Calu3 (cell line): ENCODE measurements around the gene ZNF492. TPM values are rescaled to one million over a fixed set of nuclear protein-coding genes. Genes with fewer than 3 reads are reported as not detected.

ENCODE experiments used
- BruUV-seq: library from RNA; stranded (reverse); fragments of 400-500 nt; replicated peaks from 2 replicates; lab custom pipeline; 2021; lab: Mats Ljungman, UMichigan
- CTCF ChIA-PET: fragments of 300-600 bp; sonication (Branson Sonifier 250); formaldehyde crosslinking; loops from one replicate; lab custom pipeline; 2022; ENCODE audit warnings: antibody characterized with exemption; lab: Charles Lee
- DNase-seq: peaks from one replicate; pipeline ENCODE4 v3.0.0; 2022
- H3K27ac Mint-ChIP-seq: one replicate; pipeline ENCODE4 v1.8.0; 2022; ENCODE audit warnings: mixed read lengths; ENCODE audit not compliant: unreplicated experiment
- H3K27me3 Mint-ChIP-seq: one replicate; pipeline ENCODE4 v1.8.0; 2022; ENCODE audit warnings: mixed read lengths; ENCODE audit not compliant: unreplicated experiment
- H3K36me3 Mint-ChIP-seq: one replicate; pipeline ENCODE4 v1.8.0; 2022; ENCODE audit warnings: mild to moderate bottlenecking, moderate library complexity, mixed read lengths; ENCODE audit not compliant: insufficient read depth, unreplicated experiment
- H3K4me1 Mint-ChIP-seq: one replicate; pipeline ENCODE4 v1.8.0; 2022; ENCODE audit warnings: mild to moderate bottlenecking, low read depth, mixed read lengths; ENCODE audit not compliant: unreplicated experiment
- H3K4me3 Mint-ChIP-seq: one replicate; pipeline ENCODE4 v1.8.0; 2022; ENCODE audit warnings: mild to moderate bottlenecking, low read depth, moderate library complexity, mixed read lengths; ENCODE audit not compliant: unreplicated experiment
- H3K9me3 Mint-ChIP-seq: one replicate; pipeline ENCODE4 v1.8.0; 2022; ENCODE audit warnings: low read depth, mixed read lengths; ENCODE audit not compliant: unreplicated experiment
- intact Hi-C: fragments of 100-400 bp; cut with micrococcal nuclease; formaldehyde crosslinking; loops from one replicate; pipeline ENCODE4 v1.10.0; 2022; ENCODE audit not compliant: unreplicated experiment
- total RNA-seq: library from RNA; stranded (reverse); gene quantifications from 2 replicates; pipeline ENCODE4 v1.2.3, GENCODE V29; 2022
- TF ChIP-seq, protein P1 (sequence below): fragments of 200-600 bp; IDR thresholded peaks from one replicate; pipeline ENCODE4 v1.8.0; 2022; ENCODE audit warnings: antibody characterized with exemption; ENCODE audit not compliant: unreplicated experiment

ZNF492 gene
- total RNA-seq, 1 experiment from 2014 or later, result not detected

DNA sequence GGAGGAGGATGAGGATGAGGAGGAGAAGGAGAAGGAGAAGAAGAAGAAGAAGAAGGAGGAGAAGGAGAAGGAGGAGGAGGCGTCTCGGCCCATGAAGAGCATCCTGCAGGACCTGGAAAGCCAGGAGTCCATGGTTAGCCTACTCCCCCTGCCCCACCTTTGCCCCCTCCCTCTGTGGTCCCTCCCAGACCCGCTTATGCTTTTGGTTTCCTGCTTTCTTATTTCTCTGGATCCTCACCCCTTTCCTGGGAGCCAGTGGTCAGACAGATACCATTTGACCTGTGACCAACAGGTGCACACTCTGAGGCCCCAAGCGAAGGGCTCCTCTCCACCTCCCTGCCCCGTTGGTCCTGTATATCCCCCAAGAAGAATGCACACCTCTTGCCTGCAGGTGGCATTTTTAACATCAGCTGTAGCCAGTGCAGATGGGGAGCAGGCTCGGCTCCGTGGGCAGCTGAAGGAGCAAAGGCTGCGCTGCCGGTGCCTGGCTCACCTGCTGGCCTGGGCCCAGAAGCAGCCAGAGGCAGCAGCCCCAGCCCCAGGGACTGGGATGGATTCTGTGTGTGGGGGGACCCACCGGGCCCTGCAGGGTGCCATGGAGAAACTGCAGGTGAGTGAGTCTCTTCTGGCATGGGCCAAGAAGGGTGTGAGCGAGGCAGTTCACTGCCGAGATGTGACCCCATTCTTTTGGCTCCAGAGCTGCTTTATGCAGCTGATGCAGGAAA is 32.1 kb upstream of the ZNF492 start:
- Mint-ChIP-seq H3K4me3 (no peak overlapping the region), H3K36me3 (no peaks in the 10 kb centered on the region), H3K4me1 (no peaks in the 10 kb centered on the region), H3K9me3 (peaks cover 22% of the 10 kb centered on the region), H3K27ac (no peak overlapping the region), H3K27me3 (no peaks in the 10 kb centered on the region)
- intact Hi-C loops, result no loop called here
- CTCF ChIA-PET, result no interaction called here
- no TSS peak for BruUV-seq
- DNase-seq, result no peak
- TF ChIP-seq, protein P1, sequence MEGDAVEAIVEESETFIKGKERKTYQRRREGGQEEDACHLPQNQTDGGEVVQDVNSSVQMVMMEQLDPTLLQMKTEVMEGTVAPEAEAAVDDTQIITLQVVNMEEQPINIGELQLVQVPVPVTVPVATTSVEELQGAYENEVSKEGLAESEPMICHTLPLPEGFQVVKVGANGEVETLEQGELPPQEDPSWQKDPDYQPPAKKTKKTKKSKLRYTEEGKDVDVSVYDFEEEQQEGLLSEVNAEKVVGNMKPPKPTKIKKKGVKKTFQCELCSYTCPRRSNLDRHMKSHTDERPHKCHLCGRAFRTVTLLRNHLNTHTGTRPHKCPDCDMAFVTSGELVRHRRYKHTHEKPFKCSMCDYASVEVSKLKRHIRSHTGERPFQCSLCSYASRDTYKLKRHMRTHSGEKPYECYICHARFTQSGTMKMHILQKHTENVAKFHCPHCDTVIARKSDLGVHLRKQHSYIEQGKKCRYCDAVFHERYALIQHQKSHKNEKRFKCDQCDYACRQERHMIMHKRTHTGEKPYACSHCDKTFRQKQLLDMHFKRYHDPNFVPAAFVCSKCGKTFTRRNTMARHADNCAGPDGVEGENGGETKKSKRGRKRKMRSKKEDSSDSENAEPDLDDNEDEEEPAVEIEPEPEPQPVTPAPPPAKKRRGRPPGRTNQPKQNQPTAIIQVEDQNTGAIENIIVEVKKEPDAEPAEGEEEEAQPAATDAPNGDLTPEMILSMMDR, result no peak

DNA sequence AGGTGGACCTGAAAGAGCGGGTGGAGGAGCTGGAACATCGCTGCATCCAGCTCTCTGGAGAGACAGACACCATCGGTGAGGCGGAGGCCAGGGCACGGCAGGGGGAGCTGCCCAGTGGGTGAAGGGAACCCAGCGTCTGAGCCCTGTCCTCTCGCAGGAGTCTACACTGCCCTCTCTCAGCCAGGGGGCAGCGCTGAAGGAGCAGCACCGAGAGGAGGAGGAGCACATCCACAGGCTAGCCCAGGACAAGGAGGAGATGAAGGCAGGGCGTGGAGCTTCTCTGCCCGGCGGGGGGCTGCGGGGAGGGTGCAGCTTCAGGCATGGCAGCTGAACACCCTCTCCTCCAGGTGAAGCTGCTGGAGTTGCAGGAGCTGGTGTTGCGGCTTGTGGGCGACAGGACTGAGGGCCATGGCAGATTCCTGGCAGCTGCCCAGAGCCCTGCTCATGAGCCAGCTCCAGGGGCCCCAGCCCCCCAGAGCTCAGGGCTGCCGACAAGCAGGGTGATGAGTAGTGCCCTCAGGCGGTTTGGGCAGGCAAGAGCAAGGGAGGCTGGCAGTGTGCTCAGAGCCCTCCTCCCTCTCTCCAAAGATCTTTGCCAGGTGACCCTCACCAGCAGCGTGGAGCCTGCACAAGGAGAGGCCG is 31.4 kb upstream of the ZNF492 start:
- Mint-ChIP-seq H3K36me3 (no peaks in the 10 kb centered on the region), H3K27ac (no peak overlapping the region), H3K4me1 (no peaks in the 10 kb centered on the region), H3K27me3 (no peaks in the 10 kb centered on the region), H3K9me3 (peaks cover 22% of the 10 kb centered on the region), H3K4me3 (no peak overlapping the region)
- CTCF ChIA-PET, result no interaction called here
- BruUV-seq, result no TSS peak
- intact Hi-C loops, result no loop called here
- TF ChIP-seq, protein P1, result no peak
- no peak for DNase-seq

DNA sequence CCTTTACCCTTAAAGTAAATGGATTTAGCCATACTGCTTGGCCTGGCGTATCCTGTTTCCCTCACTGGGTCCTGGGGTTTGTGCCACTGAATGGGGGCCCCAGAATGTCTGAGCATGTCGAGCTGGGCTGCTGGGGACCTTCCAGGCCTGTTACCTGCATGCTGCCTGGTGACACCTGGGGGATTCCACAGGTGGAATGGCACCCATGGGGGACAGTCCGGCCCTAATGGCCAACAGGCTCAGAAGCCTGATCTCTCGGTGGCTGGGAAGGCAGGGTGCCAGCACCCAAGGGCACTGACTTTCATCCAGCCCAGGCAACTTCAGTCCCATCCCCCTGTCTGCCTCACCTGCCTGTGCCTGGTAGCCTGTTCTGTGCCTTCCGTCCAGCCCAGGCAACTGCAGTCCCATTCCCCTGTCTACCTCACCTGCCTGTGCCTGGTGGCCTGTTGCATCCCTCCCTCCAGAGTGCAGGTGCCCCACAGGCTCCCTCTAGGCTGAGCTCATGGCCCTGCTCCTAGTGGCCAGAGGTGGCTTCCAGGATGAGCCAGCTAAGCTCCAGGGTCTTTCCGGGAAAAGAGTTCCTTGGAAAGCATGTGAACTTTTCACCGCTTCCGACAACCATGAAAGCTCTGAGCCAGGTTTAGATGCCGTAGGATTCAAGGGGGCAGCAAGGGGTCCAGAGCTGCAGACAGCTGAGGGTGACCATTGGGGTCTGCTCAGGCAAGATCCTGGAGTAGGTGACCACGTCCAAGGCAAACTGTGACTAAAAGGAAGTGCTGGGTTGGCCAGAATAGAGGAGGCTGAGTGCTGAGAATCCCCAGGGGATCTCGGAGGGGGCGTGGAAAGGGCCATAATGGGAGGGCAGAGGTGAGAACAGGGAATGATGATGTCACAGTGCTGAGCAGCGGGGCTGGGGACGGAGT is 30.3 kb upstream of the ZNF492 start:
- Mint-ChIP-seq H3K9me3 (peaks cover 18% of the 10 kb centered on the region), H3K27ac (no peak overlapping the region)
- no TSS peak for BruUV-seq

More for the DNA sequence above, 30.3 kb upstream of the ZNF492 start:
- intact Hi-C loops, result no loop called here
- Mint-ChIP-seq H3K36me3 (no peaks in the 10 kb centered on the region), H3K27me3 (no peaks in the 10 kb centered on the region), H3K4me3 (no peak overlapping the region), H3K4me1 (no peaks in the 10 kb centered on the region)
- TF ChIP-seq, protein P1, result no peak
- CTCF ChIA-PET, result no interaction called here
- no peak for DNase-seq
